Measurements from ENCODE around the gene KCNMA1.

- TF ChIP-seq CTCF (conservative IDR thresholded peaks at IDR 0.05) (no peak), EZH2 (IDR thresholded peaks at IDR 0.05; ENCODE audit: low read depth) (no peak)
Observed at GRCh38 chr10:77410523-77410922, 227.1 kb downstream of the KCNMA1 start.

Data from PC-9 (cell line).